Gastrocnemius medialis (tissue), 4 donors: ENCODE measurements around the gene PPP1CC. TPM values are rescaled to one million over a fixed set of nuclear protein-coding genes. Genes with fewer than 3 reads are reported as not detected.
"Not testable (repeated sequence)": the region's sequence is repeated elsewhere in the genome, so short reads cannot be mapped to it uniquely, and the experiment has no call there.

Experiments used
- ATAC-seq, 2 donors: fragments of 150-250 bp; one replicate each; pipeline ENCODE4 v1.9.1; 2016
- DNase-seq, 2 donors: peaks; one replicate each; pipeline ENCODE4 v3.0.0-alpha.2; 2019
- H3K27ac ChIP-seq, 4 donors: fragments of 200-600 bp; sonication (generic); 1 replicate in 1 of 4; 2 replicates in 3 of 4; pipeline ENCODE4 v1.5.1; 2016 to 2018; ENCODE audit warnings: mild to moderate bottlenecking in 2 of 4, moderate library complexity in 1 of 4
- H3K27me3 ChIP-seq, 3 donors: fragments of 200-600 bp; sonication (generic) in 2 of 3; 1 replicate in 1 of 3; 2 replicates in 2 of 3; pipeline versions ENCODE4 v1.5.1 to v1.6.0; 2016 to 2019; ENCODE audit warnings: mild to moderate bottlenecking in 1 of 3, moderate library complexity in 1 of 3
- H3K36me3 ChIP-seq, 2 donors: fragments of 200-600 bp; sonication (generic) in 1 of 2; one replicate each; pipeline ENCODE4 v1.5.1; 2017 to 2018
- H3K4me1 ChIP-seq, 2 donors: fragments of 200-600 bp; sonication (generic) in 1 of 2; one replicate each; pipeline ENCODE4 v1.5.1; 2016 to 2017; ENCODE audit warnings: mild to moderate bottlenecking in 2 of 2
- H3K4me3 ChIP-seq, 4 donors: fragments of 200-600 bp; sonication (generic) in 3 of 4; 1 replicate in 1 of 4; 2 replicates in 3 of 4; pipeline ENCODE4 v1.5.1; 2016 to 2019; ENCODE audit warnings: mild to moderate bottlenecking in 2 of 4
- H3K9me3 ChIP-seq, 3 donors: fragments of 200-600 bp; sonication (generic) in 2 of 3; 1 replicate in 1 of 3; 2 replicates in 2 of 3; pipeline ENCODE4 v1.5.1; 2016 to 2019
- POLR2A ChIP-seq, 2 donors: fragments of 450-650 bp; IDR thresholded peaks; one replicate each; pipeline ENCODE4 v1.6.1; 2017; ENCODE audit warnings: antibody characterized with exemption in 2 of 2, mild to moderate bottlenecking in 2 of 2, moderate library complexity in 2 of 2
- in situ Hi-C, 4 donors: fragments of 200-750 bp; cut with MboI; loops; one replicate each; pipeline versions ENCODE4 v1.15.0 to v1.8.0; 2017; ENCODE audit warnings: low sequenced_read_pairs in 4 of 4
- intact Hi-C: fragments of 100-400 bp; cut with DNase I; formaldehyde crosslinking; loops from one replicate; pipeline ENCODE4 v1.15.1; 2023; ENCODE audit warnings: low total_unique reads
- total RNA-seq, 4 donors: library from RNA; depleted of rRNA; stranded (reverse); fragments of >200 nt; gene quantifications; one replicate each; pipeline versions ENCODE4 v1.1.0 to v1.2.3, GENCODE V29; 2016
- TF ChIP-seq, protein P1 (sequence below), 5 experiments: fragments of 450-650 bp in 3 of 5; fragments of 200-600 bp in 2 of 5; sonication (generic) in 2 of 5; IDR thresholded peaks in 4 of 5; conservative IDR thresholded peaks in 1 of 5; 1 replicate in 4 of 5; 2 replicates in 1 of 5; pipeline ENCODE4 v1.5.1; 2016 to 2019; ENCODE audit warnings: antibody characterized with exemption in 5 of 5, mild to moderate bottlenecking in 3 of 5, moderate library complexity in 3 of 5

Gene PPP1CC
- total RNA-seq, 4 donors from 2014 or later: 96.4 to 226 (median 154) TPM

DNA sequence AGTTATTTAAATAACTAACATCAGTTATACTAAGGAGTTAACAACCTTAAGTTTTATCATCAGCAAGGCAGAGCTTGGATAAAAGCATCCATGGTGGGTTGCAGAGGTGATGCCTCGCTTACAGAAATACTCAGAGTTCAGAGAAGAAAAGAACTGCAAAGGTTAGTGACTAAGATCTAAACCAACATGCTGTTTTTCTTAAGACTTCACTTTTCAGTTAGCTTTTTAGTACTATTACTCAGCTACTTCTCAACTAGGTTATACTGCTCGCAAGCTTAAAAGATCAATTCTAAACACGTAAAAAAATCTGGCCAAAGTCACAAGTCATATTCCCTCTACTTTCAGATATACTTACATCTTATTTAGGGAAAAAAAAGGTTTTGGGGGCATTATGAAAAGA lies 2.8 kb downstream of the PPP1CC start:
- H3K4me3 ChIP-seq: peak overlapping the region; percentile 1 to 97 (median 60)
- H3K9me3 ChIP-seq: no peaks in the 10 kb centered on the region
- H3K36me3 ChIP-seq: no peaks in the 10 kb centered on the region
- H3K4me1 ChIP-seq: peaks cover 57 to 58% of the 10 kb centered on the region in 2 donors
- no peaks in the 10 kb centered on the region for H3K27me3 ChIP-seq
- intact Hi-C loops: loop anchor here (5.0 to 10.0 kb wide), 4 partner anchors 103 to 1025 kb away; partner anchors contain the start of genes FAM222A, RAD9B and VPS29
- H3K27ac ChIP-seq: peak overlapping the region; percentile 6 to 98 (median 91)
- in situ Hi-C loops: no loop called here
- DNase-seq: no peak
- TF ChIP-seq, protein P1, sequence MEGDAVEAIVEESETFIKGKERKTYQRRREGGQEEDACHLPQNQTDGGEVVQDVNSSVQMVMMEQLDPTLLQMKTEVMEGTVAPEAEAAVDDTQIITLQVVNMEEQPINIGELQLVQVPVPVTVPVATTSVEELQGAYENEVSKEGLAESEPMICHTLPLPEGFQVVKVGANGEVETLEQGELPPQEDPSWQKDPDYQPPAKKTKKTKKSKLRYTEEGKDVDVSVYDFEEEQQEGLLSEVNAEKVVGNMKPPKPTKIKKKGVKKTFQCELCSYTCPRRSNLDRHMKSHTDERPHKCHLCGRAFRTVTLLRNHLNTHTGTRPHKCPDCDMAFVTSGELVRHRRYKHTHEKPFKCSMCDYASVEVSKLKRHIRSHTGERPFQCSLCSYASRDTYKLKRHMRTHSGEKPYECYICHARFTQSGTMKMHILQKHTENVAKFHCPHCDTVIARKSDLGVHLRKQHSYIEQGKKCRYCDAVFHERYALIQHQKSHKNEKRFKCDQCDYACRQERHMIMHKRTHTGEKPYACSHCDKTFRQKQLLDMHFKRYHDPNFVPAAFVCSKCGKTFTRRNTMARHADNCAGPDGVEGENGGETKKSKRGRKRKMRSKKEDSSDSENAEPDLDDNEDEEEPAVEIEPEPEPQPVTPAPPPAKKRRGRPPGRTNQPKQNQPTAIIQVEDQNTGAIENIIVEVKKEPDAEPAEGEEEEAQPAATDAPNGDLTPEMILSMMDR (IDR thresholded peaks at IDR 0.05 in 4 of 5, conservative IDR thresholded peaks at IDR 0.05 in 1 of 5): no peak
- TF ChIP-seq POLR2A (IDR thresholded peaks at IDR 0.05): no peak
- ATAC-seq: no peak

DNA sequence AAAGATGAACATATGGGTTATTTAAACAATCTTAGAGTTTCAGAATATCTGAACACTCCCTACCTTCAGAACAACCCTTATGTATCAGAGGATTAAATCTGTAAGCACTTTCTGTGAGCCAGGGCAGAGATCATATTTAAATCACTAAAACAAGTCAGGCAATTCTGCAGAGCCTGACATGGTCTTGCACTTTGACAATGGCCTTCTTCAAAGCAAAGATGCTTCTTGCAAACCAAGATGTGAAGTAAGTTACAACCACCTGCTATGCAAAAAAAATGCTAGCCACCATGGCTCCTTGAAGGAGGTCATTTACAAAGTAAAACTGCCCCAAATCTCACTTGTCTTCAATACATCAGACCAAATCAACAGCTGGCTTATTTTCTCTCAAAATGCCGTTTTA lies 3.2 kb downstream of the PPP1CC start:
- no peaks in the 10 kb centered on the region for H3K36me3 ChIP-seq
- no peaks in the 10 kb centered on the region for H3K9me3 ChIP-seq
- in situ Hi-C loops (no loop called here), intact Hi-C loops (no loop called here)
- H3K4me1 ChIP-seq: peaks cover 60 to 61% of the 10 kb centered on the region in 2 donors
- H3K27me3 ChIP-seq: no peaks in the 10 kb centered on the region
- peak overlapping the region in 3 of 4 donors; percentile 86 to 98 (median 96) for H3K27ac ChIP-seq
- DNase-seq (no peak), ATAC-seq (no peak)
- no peak for TF ChIP-seq POLR2A (IDR thresholded peaks at IDR 0.05)
- TF ChIP-seq, protein P1 (IDR thresholded peaks at IDR 0.05 in 4 of 5, conservative IDR thresholded peaks at IDR 0.05 in 1 of 5): no peak
- H3K4me3 ChIP-seq: peak overlapping the region in 2 of 4 donors; percentile 27 to 97

DNA sequence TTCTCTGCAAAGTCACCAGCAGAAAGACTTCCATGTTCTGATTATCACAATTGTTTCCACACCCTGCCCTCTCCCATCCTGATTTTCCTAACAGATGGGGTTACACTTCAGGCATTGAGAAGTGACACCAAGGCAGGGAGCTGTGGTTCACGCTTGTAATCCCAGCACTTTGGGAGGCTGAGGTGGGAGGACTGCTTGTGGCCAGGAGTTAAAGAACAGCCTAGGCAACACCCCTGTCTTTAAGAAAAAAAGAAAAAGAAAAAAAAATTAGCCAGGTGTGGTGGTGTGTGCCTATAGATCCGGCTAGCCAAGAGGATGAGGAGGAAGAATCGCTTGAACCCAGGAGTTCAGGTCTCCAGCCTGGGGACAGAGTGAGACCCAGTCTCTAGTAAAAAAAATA lies 5.2 kb downstream of the PPP1CC start:
- no peak overlapping the region for H3K27ac ChIP-seq
- H3K4me3 ChIP-seq: no peak overlapping the region
- H3K4me1 ChIP-seq: peaks cover 67% of the 10 kb centered on the region in 2 donors
- intact Hi-C loops (no loop called here), in situ Hi-C loops (no loop called here)
- DNase-seq: no peak
- no peaks in the 10 kb centered on the region for H3K9me3 ChIP-seq
- TF ChIP-seq, protein P1 (IDR thresholded peaks at IDR 0.05 in 4 of 5, conservative IDR thresholded peaks at IDR 0.05 in 1 of 5): no peak
- no peak for TF ChIP-seq POLR2A (IDR thresholded peaks at IDR 0.05)
- no peaks in the 10 kb centered on the region for H3K36me3 ChIP-seq
- H3K27me3 ChIP-seq: no peaks in the 10 kb centered on the region
- ATAC-seq: no peak

DNA sequence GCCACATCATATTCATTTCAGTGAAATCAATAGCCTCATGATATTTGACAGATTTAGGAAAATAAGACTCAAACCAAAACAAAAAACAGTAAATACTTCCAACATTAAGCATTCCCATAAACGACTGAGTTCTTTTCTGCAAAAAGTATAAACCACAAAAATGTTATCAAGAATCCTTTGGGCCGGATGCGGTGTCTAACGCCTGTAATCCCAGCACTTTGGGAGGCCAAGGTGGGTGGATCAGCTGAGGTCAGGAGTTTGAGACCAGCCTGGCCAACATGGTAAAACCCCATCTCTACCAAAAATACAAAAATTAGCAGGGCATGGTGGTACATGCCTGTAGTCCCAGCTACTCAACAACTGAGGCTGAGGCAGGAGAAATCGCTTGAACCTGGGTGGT lies 5.7 kb downstream of the PPP1CC start:
- ATAC-seq, DNase-seq, H3K27ac ChIP-seq, H3K4me3 ChIP-seq, H3K9me3 ChIP-seq, intact Hi-C loops, in situ Hi-C loops, H3K27me3 ChIP-seq, H3K36me3 ChIP-seq: not testable (repeated sequence)
- H3K4me1 ChIP-seq: peaks cover 69 to 72% of the 10 kb centered on the region in 2 donors

DNA sequence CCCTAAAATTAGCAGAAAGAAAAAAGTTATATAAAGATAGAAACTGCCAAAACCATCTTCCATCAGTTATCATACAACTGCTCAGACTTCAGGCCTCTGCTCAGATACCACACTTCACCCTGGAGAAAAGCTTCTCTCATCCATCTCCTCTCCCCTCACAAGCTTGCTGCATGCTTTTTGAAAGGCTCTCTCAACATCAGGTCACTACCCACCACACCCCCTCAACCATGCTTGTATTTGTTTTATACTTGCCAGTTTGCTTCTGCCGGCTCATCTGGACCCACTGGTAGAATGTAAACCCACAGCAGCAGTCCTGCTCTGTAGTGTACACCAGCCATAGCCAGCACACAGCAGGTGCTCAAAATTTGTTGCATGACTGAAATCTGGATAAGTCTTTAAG lies 8.8 kb downstream of the PPP1CC start:
- in situ Hi-C loops: no loop called here
- peaks cover 4 to 18% of the 10 kb centered on the region in 2 donors for H3K36me3 ChIP-seq
- no peak for TF ChIP-seq POLR2A (IDR thresholded peaks at IDR 0.05)
- TF ChIP-seq, protein P1 (IDR thresholded peaks at IDR 0.05 in 4 of 5, conservative IDR thresholded peaks at IDR 0.05 in 1 of 5): no peak
- H3K4me1 ChIP-seq: peaks cover 46 to 47% of the 10 kb centered on the region in 2 donors
- H3K27me3 ChIP-seq: no peaks in the 10 kb centered on the region
- intact Hi-C loops: no loop called here
- ATAC-seq (no peak), DNase-seq (no peak)
- H3K4me3 ChIP-seq: no peak overlapping the region
- no peaks in the 10 kb centered on the region for H3K9me3 ChIP-seq
- no peak overlapping the region for H3K27ac ChIP-seq
